ENCODE results near the gene PRRT2. TPM values are rescaled to one million over a fixed set of nuclear protein-coding genes. Genes with fewer than 3 reads are reported as not detected.
A peak's percentile ranks its signal among the peaks of the same experiment; 100 is the strongest.

The PRRT2 gene
- total and polyA plus RNA-seq, 10 of the 15 experiments (the other 5 are each of a cell fraction or from before 2014, with no cell fraction given), result 0.08 to 0.49 (median 0.12) TPM; not detected in 4

DNA sequence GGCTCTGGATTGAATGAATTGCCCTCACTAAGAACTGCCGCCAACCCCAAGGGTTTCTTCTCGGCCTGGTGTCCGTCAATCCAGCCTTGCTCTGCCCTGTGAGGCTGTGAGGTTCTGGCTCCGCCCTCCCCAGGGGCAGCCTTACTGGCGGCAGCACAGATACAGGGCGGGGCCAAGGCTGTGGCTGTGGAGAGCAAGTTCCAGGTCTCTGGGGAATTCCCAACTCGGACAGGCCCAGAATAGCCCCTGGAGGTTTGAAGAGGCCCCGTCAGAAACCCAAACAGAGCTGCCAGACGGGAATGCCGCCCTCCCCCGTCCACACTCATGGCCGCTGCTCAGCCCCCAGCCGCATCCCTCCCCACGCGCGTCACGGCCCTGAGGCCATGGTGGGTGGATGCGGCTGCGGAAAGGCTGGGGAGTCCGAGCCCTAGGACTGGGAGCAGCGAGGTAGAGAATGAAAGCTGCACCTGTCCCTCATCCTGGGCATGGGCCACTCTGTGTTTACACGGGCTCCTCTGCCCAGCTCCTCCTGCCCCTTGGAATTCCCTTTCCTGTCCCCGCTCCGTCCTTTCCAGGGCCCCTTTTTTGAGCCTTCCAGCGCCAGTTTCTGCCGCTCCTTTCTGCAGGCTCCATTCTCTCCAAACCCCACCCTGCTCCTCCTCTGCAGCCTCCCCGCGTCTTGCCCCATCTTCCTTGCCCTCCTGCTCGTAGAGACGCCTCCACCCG lies 660 bp upstream of the PRRT2 start (continued):
- peak; percentile 47; the same call in 1 of the 2 replicates for TF ChIP-seq NBN (IDR thresholded peaks at IDR 0.05)
- TF ChIP-seq, protein P1, sequence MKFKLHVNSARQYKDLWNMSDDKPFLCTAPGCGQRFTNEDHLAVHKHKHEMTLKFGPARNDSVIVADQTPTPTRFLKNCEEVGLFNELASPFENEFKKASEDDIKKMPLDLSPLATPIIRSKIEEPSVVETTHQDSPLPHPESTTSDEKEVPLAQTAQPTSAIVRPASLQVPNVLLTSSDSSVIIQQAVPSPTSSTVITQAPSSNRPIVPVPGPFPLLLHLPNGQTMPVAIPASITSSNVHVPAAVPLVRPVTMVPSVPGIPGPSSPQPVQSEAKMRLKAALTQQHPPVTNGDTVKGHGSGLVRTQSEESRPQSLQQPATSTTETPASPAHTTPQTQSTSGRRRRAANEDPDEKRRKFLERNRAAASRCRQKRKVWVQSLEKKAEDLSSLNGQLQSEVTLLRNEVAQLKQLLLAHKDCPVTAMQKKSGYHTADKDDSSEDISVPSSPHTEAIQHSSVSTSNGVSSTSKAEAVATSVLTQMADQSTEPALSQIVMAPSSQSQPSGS (IDR thresholded peaks at IDR 0.05; ENCODE audit: low read length), result no peak
- TF ChIP-seq SRF (IDR thresholded peaks at IDR 0.05; ENCODE audit: low read depth in 2 of 2, low read length in 2 of 2), result no peak
- no peak for TF ChIP-seq HDAC2 (IDR thresholded peaks at IDR 0.05)
- TF ChIP-seq, protein P2, sequence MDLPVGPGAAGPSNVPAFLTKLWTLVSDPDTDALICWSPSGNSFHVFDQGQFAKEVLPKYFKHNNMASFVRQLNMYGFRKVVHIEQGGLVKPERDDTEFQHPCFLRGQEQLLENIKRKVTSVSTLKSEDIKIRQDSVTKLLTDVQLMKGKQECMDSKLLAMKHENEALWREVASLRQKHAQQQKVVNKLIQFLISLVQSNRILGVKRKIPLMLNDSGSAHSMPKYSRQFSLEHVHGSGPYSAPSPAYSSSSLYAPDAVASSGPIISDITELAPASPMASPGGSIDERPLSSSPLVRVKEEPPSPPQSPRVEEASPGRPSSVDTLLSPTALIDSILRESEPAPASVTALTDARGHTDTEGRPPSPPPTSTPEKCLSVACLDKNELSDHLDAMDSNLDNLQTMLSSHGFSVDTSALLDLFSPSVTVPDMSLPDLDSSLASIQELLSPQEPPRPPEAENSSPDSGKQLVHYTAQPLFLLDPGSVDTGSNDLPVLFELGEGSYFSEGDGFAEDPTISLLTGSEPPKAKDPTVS (IDR thresholded peaks at IDR 0.05; ENCODE audit: low read depth, low read length), result no peak
- 0 out of 2 replicates have a peak, but pooled peaks have one; percentile 26 for TF ChIP-seq ZNF207 (IDR thresholded peaks at IDR 0.05; ENCODE audit: borderline replicate concordance)
- TF ChIP-seq, protein P3, sequence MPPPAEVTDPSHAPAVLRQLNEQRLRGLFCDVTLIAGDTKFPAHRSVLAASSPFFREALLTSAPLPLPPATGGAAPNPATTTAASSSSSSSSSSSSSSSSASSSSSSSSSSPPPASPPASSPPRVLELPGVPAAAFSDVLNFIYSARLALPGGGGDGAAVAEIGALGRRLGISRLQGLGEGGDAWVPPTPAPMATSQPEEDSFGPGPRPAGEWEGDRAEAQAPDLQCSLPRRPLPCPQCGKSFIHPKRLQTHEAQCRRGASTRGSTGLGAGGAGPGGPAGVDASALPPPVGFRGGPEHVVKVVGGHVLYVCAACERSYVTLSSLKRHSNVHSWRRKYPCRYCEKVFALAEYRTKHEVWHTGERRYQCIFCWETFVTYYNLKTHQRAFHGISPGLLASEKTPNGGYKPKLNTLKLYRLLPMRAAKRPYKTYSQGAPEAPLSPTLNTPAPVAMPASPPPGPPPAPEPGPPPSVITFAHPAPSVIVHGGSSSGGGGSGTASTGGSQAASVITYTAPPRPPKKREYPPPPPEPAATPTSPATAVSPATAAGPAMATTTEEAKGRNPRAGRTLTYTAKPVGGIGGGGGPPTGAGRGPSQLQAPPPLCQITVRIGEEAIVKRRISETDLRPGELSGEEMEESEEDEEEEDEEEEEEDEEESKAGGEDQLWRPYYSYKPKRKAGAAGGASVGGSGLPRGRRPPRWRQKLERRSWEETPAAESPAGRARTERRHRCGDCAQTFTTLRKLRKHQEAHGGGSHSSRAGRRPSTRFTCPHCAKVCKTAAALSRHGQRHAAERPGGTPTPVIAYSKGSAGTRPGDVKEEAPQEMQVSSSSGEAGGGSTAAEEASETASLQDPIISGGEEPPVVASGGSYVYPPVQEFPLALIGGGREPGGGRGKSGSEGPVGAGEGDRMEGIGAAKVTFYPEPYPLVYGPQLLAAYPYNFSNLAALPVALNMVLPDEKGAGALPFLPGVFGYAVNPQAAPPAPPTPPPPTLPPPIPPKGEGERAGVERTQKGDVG (CRISPR knock-in tag; IDR thresholded peaks at IDR 0.05), result no peak
- TF ChIP-seq MEF2A (IDR thresholded peaks at IDR 0.05; ENCODE audit: insufficient read depth, low read depth, low read length), result peak; percentile 81
- TF ChIP-seq POLR2AphosphoS5 (IDR thresholded peaks at IDR 0.05; ENCODE audit: low read length), result peak; percentile 72
- TF ChIP-seq ASH2L (IDR thresholded peaks at IDR 0.05; ENCODE audit: borderline replicate concordance, low read depth), result no peak
- TF ChIP-seq POU2F2 (IDR thresholded peaks at IDR 0.05; ENCODE audit: borderline replicate concordance, low read depth, low read length), result no peak; the same call in 2 of the 3 replicates
- no peak for TF ChIP-seq CBX3 (IDR thresholded peaks at IDR 0.05; ENCODE audit: borderline replicate concordance, low read depth)
- TF ChIP-seq, protein P4, sequence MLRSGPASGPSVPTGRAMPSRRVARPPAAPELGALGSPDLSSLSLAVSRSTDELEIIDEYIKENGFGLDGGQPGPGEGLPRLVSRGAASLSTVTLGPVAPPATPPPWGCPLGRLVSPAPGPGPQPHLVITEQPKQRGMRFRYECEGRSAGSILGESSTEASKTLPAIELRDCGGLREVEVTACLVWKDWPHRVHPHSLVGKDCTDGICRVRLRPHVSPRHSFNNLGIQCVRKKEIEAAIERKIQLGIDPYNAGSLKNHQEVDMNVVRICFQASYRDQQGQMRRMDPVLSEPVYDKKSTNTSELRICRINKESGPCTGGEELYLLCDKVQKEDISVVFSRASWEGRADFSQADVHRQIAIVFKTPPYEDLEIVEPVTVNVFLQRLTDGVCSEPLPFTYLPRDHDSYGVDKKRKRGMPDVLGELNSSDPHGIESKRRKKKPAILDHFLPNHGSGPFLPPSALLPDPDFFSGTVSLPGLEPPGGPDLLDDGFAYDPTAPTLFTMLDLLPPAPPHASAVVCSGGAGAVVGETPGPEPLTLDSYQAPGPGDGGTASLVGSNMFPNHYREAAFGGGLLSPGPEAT (IDR thresholded peaks at IDR 0.05; ENCODE audit: low read depth), result peak; percentile 91; the same call in 1 of the 2 replicates
- TF ChIP-seq, protein P5, sequence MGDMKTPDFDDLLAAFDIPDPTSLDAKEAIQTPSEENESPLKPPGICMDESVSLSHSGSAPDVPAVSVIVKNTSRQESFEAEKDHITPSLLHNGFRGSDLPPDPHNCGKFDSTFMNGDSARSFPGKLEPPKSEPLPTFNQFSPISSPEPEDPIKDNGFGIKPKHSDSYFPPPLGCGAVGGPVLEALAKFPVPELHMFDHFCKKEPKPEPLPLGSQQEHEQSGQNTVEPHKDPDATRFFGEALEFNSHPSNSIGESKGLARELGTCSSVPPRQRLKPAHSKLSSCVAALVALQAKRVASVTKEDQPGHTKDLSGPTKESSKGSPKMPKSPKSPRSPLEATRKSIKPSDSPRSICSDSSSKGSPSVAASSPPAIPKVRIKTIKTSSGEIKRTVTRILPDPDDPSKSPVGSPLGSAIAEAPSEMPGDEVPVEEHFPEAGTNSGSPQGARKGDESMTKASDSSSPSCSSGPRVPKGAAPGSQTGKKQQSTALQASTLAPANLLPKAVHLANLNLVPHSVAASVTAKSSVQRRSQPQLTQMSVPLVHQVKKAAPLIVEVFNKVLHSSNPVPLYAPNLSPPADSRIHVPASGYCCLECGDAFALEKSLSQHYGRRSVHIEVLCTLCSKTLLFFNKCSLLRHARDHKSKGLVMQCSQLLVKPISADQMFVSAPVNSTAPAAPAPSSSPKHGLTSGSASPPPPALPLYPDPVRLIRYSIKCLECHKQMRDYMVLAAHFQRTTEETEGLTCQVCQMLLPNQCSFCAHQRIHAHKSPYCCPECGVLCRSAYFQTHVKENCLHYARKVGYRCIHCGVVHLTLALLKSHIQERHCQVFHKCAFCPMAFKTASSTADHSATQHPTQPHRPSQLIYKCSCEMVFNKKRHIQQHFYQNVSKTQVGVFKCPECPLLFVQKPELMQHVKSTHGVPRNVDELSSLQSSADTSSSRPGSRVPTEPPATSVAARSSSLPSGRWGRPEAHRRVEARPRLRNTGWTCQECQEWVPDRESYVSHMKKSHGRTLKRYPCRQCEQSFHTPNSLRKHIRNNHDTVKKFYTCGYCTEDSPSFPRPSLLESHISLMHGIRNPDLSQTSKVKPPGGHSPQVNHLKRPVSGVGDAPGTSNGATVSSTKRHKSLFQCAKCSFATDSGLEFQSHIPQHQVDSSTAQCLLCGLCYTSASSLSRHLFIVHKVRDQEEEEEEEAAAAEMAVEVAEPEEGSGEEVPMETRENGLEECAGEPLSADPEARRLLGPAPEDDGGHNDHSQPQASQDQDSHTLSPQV (IDR thresholded peaks at IDR 0.05), result no peak
- no peak for TF ChIP-seq ATF7 (IDR thresholded peaks at IDR 0.05; ENCODE audit: low read depth)
- TF ChIP-seq SUZ12 (IDR thresholded peaks at IDR 0.05; ENCODE audit: unreplicated experiment), result no peak
- no peak for TF ChIP-seq NR2C1 (IDR thresholded peaks at IDR 0.05)

Measured in GM12878 (cell line).